Skin epidermis (tissue), 12 donors: Measurements from ENCODE around the gene RPUSD3.
"Not testable (repeated sequence)": the region's sequence is repeated elsewhere in the genome, so short reads cannot be mapped to it uniquely, and the experiment has no call there.

ENCODE experiments used
- H3K27ac ChIP-seq, 21 experiments: fragments of 200-600 bp; sonication (generic) in 11 of 21; one replicate each; pipeline ENCODE4 v1.5.0; 2020; ENCODE audit warnings: mild to moderate bottlenecking in 3 of 21, inconsistent platforms in 2 of 21, moderate library complexity in 2 of 21
- H3K4me3 ChIP-seq, 7 experiments: fragments of 200-600 bp; sonication (generic) in 2 of 7; one replicate each; pipeline ENCODE4 v1.5.0; 2020; ENCODE audit warnings: inconsistent platforms in 2 of 7, mild to moderate bottlenecking in 2 of 7, moderate library complexity in 1 of 7

The RPUSD3 gene, protein sequence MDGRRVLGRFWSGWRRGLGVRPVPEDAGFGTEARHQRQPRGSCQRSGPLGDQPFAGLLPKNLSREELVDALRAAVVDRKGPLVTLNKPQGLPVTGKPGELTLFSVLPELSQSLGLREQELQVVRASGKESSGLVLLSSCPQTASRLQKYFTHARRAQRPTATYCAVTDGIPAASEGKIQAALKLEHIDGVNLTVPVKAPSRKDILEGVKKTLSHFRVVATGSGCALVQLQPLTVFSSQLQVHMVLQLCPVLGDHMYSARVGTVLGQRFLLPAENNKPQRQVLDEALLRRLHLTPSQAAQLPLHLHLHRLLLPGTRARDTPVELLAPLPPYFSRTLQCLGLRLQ

DNA sequence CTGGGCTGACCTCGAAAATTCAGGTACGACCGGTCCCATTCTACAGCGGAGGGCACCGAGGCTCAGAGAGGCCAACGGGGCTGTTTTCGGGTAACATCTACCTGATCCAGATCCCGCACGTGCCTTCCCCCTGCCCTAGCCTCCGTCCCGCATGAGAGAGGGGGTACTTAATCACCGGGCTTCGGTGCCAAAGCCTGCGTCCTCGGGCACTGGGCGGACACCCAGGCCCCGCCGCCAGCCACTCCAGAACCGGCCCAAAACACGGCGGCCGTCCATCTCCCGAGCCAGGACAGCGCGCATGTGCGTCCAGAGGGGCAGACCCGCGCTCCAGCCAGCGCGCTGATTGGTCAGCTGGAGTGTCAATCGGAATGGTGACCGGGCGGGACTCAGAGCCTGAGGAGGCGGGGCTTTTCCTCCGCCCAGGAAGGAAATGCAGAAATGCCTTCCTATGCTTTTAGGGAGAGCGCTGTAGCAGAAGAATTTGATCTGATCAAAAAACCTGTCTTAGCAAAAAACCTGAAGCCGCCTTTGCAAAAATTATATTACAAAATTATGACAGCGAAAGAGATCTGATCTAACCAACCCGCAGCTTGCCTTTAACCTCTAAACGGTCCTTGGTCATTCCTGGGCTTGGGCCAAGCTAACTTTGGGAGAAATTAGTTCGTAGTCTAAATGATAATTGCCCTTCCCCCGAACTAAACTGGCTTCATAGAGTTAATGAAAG lies at the start of gene RPUSD3:
RPUSD3 (minus strand) TSS at position 294 of the 724 bp plus-strand sequence; CDS start at position 276, 18 bp downstream.
- Histone ChIP-seq H3K27ac (peak within 1 kb of the TSS; percentile 28 to 91 (median 80)), H3K4me3 (peak within 1 kb of the TSS; percentile 55 to 91 (median 74))

DNA sequence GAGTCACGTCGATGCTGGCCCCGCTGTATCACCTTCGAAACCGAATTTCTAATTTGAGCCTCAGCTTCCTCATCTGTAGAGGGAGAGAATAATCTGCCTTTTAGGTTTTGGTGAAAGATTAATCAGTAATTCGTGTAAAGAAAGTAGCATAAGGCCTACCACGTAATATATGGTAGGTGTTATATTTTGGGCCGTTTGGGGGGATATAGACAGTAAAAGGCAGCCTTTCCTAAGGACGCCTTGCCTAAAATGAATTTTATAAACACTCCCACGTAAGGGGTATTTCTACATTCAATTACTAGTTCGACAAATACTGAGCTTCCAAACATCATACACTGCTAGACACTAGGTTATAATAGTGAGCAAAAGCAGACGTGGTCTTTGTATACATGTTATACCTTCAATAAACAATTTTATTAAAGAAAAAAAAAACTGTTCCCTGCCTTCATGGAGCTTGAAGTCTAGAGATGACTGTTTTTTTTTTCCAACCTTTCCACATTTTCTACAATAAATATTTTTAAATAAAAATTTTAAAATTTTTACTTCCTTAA lies 47.3 kb upstream of the RPUSD3 start:
- Histone ChIP-seq H3K4me3 (peak overlapping the region; percentile 65 to 99 (median 87)), H3K27ac (peak overlapping the region; percentile 91 to 100 (median 98))

DNA sequence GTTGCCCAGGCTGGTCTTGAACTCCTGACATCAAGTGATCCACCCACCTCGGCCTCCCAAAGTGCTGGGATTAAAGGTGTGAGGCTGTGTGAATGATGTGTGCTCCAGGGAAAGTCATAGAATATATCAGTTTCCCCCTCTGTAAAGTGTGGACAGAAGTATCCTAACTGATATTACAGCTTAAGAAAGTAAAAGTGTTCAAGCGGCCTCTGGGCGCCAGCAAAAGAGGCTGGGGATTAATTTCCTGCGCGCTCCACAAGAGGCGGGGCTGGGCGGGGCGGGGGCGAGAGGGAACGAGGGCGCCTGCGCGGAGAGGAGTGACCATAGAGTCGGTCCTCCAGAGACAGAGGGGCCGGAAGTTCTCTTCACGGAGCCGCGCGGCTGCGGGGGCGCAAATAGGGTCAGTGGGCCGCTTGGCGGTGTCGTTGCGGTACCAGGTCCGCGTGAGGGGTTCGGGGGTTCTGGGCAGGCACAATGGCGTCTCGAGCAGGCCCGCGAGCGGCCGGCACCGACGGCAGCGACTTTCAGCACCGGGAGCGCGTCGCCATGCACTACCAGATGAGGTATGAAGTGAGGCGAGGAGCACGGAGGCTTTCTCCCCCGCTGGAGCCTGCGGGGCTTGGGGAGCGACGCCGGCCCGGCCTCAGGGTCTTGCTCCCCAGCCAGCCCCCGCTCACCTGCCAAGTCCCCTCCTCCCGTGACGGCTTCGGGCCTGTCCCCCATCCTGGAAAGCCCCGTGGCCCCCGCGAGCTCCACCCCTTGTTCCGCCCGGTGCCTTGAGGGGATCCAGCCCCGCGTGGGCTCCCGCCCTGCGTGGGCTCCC lies 46.7 kb upstream of the RPUSD3 start, which contains the start of gene JAGN1:
JAGN1 (plus strand) TSS at position 362 of the 823 bp plus-strand sequence; CDS start at position 475, 113 bp downstream.
- Histone ChIP-seq H3K4me3 (peak within 1 kb of the TSS; percentile 65 to 99 (median 87)), H3K27ac (peak within 1 kb of the TSS; percentile 91 to 100 (median 98))

DNA sequence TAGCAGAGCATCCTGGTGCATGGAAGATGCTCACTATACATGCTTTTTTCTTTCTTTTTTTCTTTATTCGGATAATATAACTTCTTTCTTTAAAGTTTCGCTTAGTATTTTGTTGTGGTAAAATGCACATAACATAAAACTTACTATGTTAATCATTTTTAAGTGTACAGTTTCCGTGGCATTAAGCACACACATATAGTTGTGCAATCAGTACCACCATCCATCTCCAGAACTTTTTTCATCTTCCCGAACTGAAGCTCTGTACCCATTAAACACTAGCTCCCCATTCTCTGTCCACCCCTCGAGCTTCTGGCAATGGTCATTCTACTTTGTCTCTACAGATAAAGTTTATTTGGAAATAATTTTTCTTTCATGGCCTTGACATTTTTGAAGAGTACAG lies 45.6 kb upstream of the RPUSD3 start:
- Histone ChIP-seq H3K4me3 (no peak overlapping the region), H3K27ac (no peak overlapping the region)

DNA sequence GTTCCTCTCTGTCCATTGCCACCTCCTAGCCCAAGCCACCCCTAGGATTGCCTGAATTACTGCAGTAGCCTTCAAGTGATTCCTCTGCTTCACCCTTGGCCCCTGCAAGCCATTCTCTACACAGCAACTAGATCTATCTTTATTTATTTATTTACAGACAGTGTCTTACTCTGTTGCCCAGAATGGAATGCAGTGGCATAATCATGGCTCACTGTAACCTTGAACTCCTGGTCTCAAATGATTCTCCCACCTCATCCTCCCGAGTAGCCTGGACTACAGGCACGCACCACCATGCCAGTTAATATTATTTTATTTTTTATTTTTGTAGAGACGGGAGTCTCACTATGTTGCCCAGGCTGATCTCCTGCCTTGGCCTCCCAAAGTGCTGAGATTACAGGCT lies 44.7 kb upstream of the RPUSD3 start:
- no peak overlapping the region for H3K27ac ChIP-seq
- no peak overlapping the region for H3K4me3 ChIP-seq

DNA sequence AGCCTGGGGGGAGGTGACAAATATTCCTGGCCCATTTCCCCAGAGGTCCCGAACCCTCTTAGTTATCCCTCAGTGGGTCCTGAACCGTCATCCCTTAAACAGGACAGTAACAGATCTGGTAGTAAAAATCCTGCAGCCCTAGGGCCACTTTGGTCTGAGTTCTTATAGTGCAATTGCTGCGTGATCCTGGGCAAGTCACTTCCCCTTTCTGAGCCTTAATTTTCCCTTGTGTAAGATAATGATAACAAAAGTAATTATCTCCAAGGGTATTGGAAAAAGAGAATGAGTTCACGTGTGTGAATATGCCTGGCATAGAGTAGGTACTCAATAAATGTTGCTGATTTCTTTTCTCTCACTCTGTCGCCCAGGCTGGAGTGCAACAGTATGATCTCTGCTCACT lies 43.7 kb upstream of the RPUSD3 start:
- Histone ChIP-seq H3K4me3 (no peak overlapping the region), H3K27ac (no peak overlapping the region)

DNA sequence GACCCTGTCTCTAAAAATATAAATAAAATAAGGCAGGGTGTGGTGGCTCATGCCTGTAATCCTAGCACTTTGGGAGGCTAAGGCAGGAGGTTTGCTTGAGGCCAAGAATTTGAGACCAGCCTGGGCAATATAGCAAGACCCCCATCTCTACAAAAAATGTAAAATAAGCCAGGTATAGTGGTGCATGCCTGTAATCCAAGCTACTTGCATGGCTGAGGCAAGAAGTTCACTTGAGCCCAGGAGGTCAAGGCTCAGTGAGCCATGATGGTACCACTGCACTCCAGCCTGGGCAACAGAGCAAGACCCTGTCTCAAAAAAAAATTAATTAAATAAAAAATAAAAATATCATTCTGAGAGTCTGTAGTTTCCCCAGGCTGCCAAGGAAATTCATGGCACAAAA lies 42.5 kb upstream of the RPUSD3 start:
- Histone ChIP-seq H3K27ac (no peak overlapping the region), H3K4me3 (no peak overlapping the region)

DNA sequence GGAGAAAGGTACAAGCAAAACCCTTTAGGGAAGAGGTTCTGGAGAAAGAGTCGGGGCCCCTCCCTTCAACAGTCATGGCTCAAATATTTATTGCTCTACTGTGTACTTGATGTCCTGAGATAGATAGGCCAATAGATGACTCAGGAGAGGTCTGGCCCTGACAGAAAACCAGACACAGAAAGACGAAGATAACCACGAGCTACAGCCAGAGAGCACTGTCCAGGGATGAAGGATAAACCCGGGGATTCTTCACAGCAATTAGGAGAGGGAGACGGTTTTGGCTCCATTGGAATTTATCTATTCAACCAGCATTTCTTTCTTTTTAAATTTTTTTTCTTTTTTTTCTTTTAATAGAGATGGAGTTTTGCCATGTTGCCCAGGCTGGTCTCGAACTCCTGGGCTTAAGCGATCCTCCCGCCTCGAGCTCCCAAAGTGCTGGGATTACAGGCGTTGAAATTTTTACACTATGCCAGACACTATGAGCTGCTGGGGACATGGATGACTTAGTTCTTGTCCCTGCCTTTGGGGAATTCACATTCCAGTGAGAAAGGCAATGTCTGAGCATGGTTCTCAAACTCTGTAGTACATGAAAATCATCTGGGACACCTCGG lies 40.9 kb upstream of the RPUSD3 start:
- Histone ChIP-seq H3K27ac (peak overlapping the region in 4 of 21 experiments; percentile 1 to 67 (median 36)), H3K4me3 (no peak overlapping the region)

DNA sequence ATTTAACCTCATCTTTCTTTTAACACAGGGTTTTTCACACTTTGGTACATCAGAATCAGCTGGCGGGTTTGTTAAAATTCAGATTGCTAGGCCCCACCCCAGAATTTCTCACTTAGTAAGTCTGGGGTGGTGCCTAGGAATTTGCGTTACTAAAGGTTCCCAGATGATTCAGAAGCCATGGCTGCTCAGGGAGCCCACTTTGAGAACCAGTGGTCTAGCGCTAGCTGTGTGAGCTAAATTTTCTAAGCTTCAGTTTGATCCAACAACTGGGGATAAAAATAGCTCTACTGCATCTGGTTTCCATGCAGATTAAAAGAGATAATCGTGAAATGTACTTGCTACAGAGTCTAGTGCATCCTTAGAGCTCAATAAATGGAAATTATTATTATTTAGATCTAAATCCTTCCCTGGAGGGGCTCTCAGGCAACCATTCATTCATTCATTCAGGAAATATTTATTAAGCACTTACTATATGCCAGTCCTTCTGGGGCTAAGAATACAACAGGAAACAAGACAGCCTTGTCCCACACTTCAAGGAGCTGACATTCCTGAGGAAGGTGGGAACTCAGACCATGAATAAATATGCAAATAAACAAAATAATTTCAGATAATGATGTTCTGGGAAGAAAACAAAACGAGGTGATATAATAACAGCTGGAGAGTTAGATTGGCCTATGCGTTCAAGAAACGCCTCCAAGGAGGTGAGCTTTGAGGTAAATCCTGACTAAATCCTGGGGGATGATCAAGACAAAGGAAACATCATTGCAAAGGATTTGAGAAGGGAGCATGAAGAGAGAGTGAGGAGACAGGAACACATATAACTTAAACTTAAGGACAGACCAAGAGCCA lies 40.1 kb upstream of the RPUSD3 start:
- H3K4me3 ChIP-seq = no peak overlapping the region
- H3K27ac ChIP-seq = peak overlapping the region in 7 of 21 experiments; percentile 1 to 67 (median 30)

DNA sequence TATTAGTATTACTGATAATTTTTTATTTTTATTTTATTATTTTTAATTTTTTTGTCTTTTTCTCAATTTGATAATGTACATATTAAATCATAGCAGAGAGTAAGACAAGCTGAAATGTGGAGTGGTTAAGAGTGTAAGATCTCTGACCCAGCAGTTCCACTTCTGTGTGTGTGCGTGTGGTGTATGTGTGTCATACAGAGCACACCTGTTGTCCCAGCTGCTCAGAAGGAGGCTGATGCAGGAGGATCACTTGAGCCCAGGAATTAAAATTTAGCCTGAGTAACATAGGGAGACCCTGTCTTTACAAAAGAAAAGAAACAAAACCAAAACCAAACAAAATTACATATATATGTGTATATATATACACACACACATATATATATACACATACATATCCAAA lies 37.6 kb upstream of the RPUSD3 start:
- Histone ChIP-seq H3K4me3 (no peak overlapping the region), H3K27ac (no peak overlapping the region)

DNA sequence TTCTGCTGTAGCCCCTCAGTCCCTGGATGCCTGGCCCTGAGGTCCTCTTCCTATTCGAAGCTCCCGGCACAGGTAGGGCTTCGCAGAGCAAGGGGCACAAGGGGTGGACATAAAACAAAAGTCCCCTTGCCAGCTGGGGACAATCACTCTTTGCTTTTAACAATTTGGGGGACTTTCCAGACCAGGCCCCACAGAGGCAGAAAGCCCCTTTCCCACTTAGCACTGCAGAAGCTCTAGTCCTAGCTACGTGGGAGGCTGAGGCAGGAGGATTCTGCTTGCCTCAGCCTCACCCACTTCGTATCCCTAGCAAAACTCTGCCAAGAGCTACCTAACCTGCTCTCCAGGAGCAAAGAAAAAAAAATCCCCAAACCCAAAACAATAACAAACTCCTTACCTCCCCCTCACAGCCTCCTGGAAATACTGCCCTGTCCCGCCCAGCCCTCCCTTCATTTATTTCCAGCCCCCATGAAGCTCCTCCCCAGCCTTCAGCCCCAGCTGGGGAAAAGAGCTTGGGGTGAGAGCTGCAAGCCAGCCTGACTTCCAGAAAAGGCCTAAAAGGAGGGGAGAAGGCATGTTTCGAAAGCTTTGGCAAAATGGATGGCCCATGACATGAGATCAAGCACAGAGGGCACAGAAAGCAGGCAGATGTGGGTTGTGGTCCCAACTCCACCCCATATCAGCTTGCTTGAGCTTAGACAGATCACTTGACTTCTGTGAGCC lies 36.2 kb upstream of the RPUSD3 start, which contains the start of gene CIDEC:
CIDEC (minus strand) TSS at position 424 of the 720 bp plus-strand sequence. CDS start 1,767 bp downstream, outside the sequence.
- Histone ChIP-seq H3K4me3 (no peak within 1 kb of the TSS), H3K27ac (no peak within 1 kb of the TSS)

DNA sequence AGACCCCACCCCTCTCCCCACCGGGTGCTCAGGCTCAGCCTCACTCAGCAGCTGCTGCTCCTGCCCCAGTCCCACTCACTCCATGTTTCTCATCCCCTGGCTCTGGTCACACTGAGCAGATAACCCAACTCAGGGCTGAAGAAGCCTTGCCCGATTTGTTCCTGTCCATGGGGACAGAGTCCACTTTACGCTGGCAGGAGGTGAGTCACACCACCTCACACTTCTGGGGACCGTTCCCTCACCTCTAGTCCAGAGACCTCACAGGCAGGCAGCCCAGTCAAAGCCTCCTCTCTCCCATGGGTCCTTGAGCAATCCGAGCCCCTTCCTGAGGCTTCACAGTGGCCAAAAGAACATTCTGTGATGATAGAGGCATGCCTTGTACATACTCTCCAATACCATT lies 34.9 kb upstream of the RPUSD3 start:
- no peak overlapping the region for H3K27ac ChIP-seq
- no peak overlapping the region for H3K4me3 ChIP-seq

DNA sequence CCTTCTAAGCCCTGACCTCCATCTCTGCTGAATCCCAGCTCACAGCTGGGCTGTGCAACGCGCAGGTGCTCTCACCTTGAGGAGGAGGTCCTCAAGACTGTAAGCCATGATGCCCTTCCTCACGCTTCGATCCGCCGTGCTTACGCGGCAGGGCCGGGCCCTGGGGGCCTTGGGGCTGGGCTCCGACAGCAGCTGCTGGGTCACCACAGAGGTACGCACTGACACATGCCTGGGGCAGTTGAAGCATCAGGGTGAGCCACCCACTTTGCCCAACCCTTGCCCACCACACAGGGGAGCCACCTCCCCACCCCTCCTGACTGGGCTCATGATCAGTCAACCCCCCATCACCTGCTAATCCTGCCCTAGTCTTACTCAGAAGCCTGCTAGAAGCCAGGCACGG lies 33.2 kb upstream of the RPUSD3 start:
- no peak overlapping the region for H3K4me3 ChIP-seq
- no peak overlapping the region for H3K27ac ChIP-seq

DNA sequence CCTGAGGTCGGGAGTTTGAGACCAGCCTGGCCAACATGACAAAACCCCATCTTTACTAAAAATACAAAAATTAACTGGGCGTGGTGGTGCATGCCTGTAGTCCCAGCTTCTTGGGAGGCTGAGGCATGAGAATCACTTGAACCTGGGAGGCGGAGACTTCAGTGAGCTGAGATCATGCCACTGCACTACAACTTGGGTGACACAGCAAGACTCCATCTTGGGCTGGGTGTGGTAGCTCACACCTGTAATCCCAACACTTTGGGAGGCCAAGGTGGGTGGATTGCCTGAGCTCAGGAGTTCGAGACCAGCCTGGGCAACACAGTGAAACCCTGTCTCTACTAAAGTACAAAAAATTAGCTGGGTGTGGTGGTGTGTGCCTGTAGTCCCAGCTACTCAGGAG lies 32.4 kb upstream of the RPUSD3 start:
- H3K4me3 ChIP-seq, H3K27ac ChIP-seq: not testable (repeated sequence)

DNA sequence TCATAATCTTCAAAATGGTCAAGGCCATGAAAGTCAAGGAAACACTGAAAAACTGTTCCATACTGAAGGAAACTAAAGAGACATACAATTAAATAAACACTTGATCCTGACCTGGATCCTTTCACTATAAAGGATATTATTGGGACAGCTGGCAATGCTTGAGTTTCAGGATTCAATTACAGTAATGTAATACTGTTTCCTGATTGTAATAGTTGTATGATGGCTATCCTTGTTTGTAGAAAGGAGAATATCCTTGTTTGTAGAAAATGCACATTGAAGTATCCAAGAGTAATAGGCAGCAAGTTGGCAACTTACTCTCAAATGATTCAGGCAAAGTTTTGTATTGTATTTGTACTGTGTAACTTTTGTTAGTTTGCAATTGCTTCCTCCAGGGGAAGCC lies 31.6 kb upstream of the RPUSD3 start:
- Histone ChIP-seq H3K4me3 (no peak overlapping the region), H3K27ac (no peak overlapping the region)

DNA sequence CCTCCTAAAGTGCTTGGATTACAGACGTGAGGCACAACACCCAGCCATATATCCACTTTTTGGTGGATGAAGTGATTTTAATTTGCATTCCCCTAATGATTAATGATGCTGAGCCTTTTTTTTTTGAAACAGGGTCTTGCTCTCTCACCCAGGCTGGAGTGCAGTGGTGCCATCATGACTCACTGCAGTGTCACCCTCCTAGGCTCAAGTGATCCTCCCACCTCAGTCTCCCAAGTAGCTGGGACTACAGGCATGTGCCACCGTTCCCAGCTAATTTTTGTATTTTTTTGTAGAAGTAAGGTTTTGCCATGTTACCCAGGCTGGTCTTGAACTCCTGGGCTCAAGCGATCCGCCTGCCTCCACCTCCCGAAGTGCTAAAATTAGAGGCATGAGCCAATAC lies 28.3 kb upstream of the RPUSD3 start:
- not testable (repeated sequence) for H3K4me3 ChIP-seq, H3K27ac ChIP-seq

DNA sequence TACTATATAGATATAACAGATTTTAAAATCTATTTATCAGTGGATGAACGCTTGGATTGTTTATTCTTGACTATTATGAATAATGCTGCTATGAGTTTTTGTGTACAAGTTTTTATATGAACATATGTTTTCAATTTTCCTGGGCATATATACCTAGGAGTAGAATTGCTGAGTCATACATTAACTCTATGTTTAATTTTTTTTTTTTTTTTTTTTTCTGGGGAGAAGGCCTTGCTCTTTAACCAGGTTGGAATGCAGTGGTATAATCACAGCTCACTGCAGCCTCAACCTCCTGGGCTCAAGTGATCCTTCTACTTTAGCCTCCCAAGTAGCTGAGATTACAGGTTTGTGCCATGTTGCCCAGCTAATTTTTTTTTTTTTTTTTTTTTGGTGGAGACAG lies 27.2 kb upstream of the RPUSD3 start:
- Histone ChIP-seq H3K27ac (no peak overlapping the region), H3K4me3 (no peak overlapping the region)

DNA sequence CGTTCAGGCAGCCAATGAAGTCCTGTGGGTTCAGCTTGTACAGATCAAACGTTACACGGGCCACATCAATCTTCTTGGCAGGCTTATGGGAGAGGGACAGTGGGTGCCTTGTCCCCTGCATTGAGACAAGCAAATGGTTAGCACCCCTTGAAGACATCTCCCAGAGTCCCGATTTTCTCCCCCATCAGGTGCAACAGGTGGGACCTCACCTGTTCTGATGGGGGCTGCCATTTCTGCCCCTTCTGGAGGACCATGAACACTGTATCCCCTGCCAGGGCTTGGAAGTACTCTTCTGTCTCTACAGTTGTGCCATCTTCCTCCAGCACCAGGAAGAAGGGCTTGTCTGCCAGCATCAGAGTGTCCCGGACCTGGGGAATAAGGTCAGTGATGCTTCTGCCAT lies 26.1 kb upstream of the RPUSD3 start:
- no peak overlapping the region for H3K4me3 ChIP-seq
- no peak overlapping the region for H3K27ac ChIP-seq
